OCI-LY1 (cell line): ENCODE data around the gene ZSWIM1.

ENCODE experiments used
- H2AFZ ChIP-seq: fragments of 200-600 bp; sonication (generic), shearing (Covaris generic); 2 replicates; pipeline ENCODE4 v1.6.0; 2014; ENCODE audit warnings: antibody characterized with exemption, mild to moderate bottlenecking, low read length
- H3F3A ChIP-seq: fragments of 200-600 bp; sonication (generic), shearing (Covaris generic); 2 replicates; pipeline ENCODE4 v1.6.0; 2014; ENCODE audit warnings: mild to moderate bottlenecking, antibody characterized with exemption, low read length, moderate library complexity; ENCODE audit not compliant: insufficient read depth
- H3K27ac ChIP-seq: fragments of 200-600 bp; sonication (generic); 2 replicates; pipeline ENCODE4 v1.5.1; 2014; ENCODE audit warnings: low read length, mixed run types, mild to moderate bottlenecking, low read depth; ENCODE audit not compliant: poor library complexity, severe bottlenecking
- H3K27me3 ChIP-seq: fragments of 200-600 bp; sonication (generic); 2 replicates; pipeline ENCODE4 v1.6.0; 2014; ENCODE audit warnings: antibody characterized with exemption, mild to moderate bottlenecking, low read length, moderate library complexity; ENCODE audit not compliant: insufficient read depth
- H3K36me3 ChIP-seq: fragments of 200-600 bp; sonication (generic); 2 replicates; pipeline ENCODE4 v1.6.1; 2014; ENCODE audit warnings: mild to moderate bottlenecking, antibody characterized with exemption, low read length, moderate library complexity, mixed read lengths; ENCODE audit not compliant: insufficient read depth
- H3K4me1 ChIP-seq: fragments of 200-600 bp; sonication (generic); 2 replicates; pipeline ENCODE4 v1.5.1; 2014; ENCODE audit warnings: mild to moderate bottlenecking, low read length, moderate library complexity; ENCODE audit not compliant: insufficient read depth, severe bottlenecking
- H3K4me2 ChIP-seq: fragments of 200-600 bp; sonication (generic), shearing (Covaris generic); 2 replicates; pipeline ENCODE4 v1.6.1; 2014; ENCODE audit warnings: low read length
- H3K4me3 ChIP-seq: fragments of 200-600 bp; sonication (generic); 2 replicates; pipeline ENCODE4 v1.5.1; 2014; ENCODE audit warnings: low read length, low read depth, mild to moderate bottlenecking, mixed read lengths; ENCODE audit not compliant: poor library complexity, severe bottlenecking
- H3K79me2 ChIP-seq: fragments of 200-600 bp; shearing (Covaris generic); 2 replicates; pipeline ENCODE4 v1.6.1; 2016; ENCODE audit warnings: mixed run types, low read length, mixed read lengths; ENCODE audit not compliant: insufficient read depth
- H3K9ac ChIP-seq: fragments of 200-600 bp; sonication (generic), shearing (Covaris generic); 2 replicates; pipeline ENCODE4 v1.6.1; 2014; ENCODE audit warnings: mild to moderate bottlenecking, low read length, mixed read lengths
- H3K9me2 ChIP-seq: fragments of 200-600 bp; sonication (generic), shearing (Covaris generic); 2 replicates; pipeline ENCODE4 v1.6.1; 2014; ENCODE audit warnings: low read depth, mild to moderate bottlenecking, low read length, mixed read lengths
- H3K9me3 ChIP-seq: fragments of 200-600 bp; shearing (Covaris generic); 2 replicates; pipeline ENCODE4 v1.6.1; 2014; ENCODE audit warnings: low read length, mixed read lengths
- H4K20me1 ChIP-seq: fragments of 200-600 bp; sonication (generic), shearing (Covaris generic); 2 replicates; pipeline ENCODE4 v1.6.0; 2016; ENCODE audit warnings: mild to moderate bottlenecking, low read length; ENCODE audit not compliant: insufficient read depth
- CTCF ChIP-seq: fragments of 200-600 bp; sonication (generic), shearing (Covaris generic); IDR thresholded peaks from 2 replicates; pipeline ENCODE4 v1.5.1; 2017; ENCODE audit warnings: mild to moderate bottlenecking, antibody characterized with exemption, low read length, moderate library complexity, mixed read lengths
- EZH2 ChIP-seq: fragments of 200-600 bp; sonication (generic), shearing (Covaris generic); IDR thresholded peaks from 2 replicates; pipeline ENCODE4 v1.8.0; 2017; ENCODE audit warnings: borderline replicate concordance, mixed run types, mild to moderate bottlenecking, antibody characterized with exemption, low read length, moderate library complexity, mixed read lengths

Gene ZSWIM1

GRCh38 chr20:45852326-45852725, 28.7 kb upstream of the ZSWIM1 start:
- Histone ChIP-seq H3K4me1 (peaks cover 11% of the 10 kb centered on the region), H3K36me3 (peaks cover 15% of the 10 kb centered on the region; the same call in 1 of the 2 replicates), H3K27ac (no peak overlapping the region), H3K79me2 (peaks cover 7% of the 10 kb centered on the region; the same call in 1 of the 2 replicates), H3K9me3 (no peaks in the 10 kb centered on the region), H3K9ac (no peak overlapping the region), H3K9me2 (no peaks in the 10 kb centered on the region), H3K27me3 (no peaks in the 10 kb centered on the region), H2AFZ (no peak overlapping the region), H4K20me1 (no peaks in the 10 kb centered on the region), H3K4me3 (no peak overlapping the region), H3F3A (no peaks in the 10 kb centered on the region), H3K4me2 (no peak overlapping the region)
- TF ChIP-seq CTCF: no peak

GRCh38 chr20:45853484-45853883, 27.5 kb upstream of the ZSWIM1 start:
- no peaks in the 10 kb centered on the region for H3K27me3 ChIP-seq
- peaks cover 7% of the 10 kb centered on the region; the same call in 1 of the 2 replicates for H3K79me2 ChIP-seq
- H2AFZ ChIP-seq: no peak overlapping the region
- no peak overlapping the region for H3K4me2 ChIP-seq
- H3K4me3 ChIP-seq: no peak overlapping the region
- H3K9ac ChIP-seq: no peak overlapping the region
- no peaks in the 10 kb centered on the region for H3K9me2 ChIP-seq
- H3K36me3 ChIP-seq: peaks cover 15% of the 10 kb centered on the region; the same call in 1 of the 2 replicates
- H3K9me3 ChIP-seq: no peaks in the 10 kb centered on the region
- TF ChIP-seq EZH2 (no peak), CTCF (no peak)
- no peaks in the 10 kb centered on the region for H3F3A ChIP-seq
- no peaks in the 10 kb centered on the region for H4K20me1 ChIP-seq
- no peak overlapping the region for H3K27ac ChIP-seq
- peaks cover 17% of the 10 kb centered on the region for H3K4me1 ChIP-seq

GRCh38 chr20:45857114-45857881, 23.7 kb upstream of the ZSWIM1 start, which contains the start of the genes ACOT8 and ZSWIM3:
Gene ACOT8 (minus strand): TSS chr20:45857392. CDS start chr20:45857315, 77 bp downstream.
Gene ZSWIM3 (plus strand): TSS chr20:45857614. CDS start chr20:45857826, 212 bp downstream.
- Histone ChIP-seq H3F3A (no peaks in the 10 kb centered on the region), H3K27ac (peak within 1 kb of the TSS; percentile 77), H3K4me2 (peak within 1 kb of the TSS; percentile 85), H3K36me3 (peaks cover 8% of the 10 kb centered on the region; the same call in 1 of the 2 replicates), H3K4me1 (peaks cover 41% of the 10 kb centered on the region), H2AFZ (no peak within 1 kb of the TSS), H3K4me3 (peak within 1 kb of the TSS; percentile 84), H3K9me3 (no peaks in the 10 kb centered on the region), H3K9ac (peak within 1 kb of the TSS; percentile 83), H4K20me1 (no peaks in the 10 kb centered on the region), H3K79me2 (peaks cover 7% of the 10 kb centered on the region; the same call in 1 of the 2 replicates), H3K9me2 (no peaks in the 10 kb centered on the region), H3K27me3 (no peaks in the 10 kb centered on the region)
- TF ChIP-seq EZH2 (no peak), CTCF (no peak)
